ENCODE data around the gene CXXC5. TPM values are rescaled to one million over a fixed set of nuclear protein-coding genes. Genes with fewer than 3 reads are reported as not detected.

The CXXC5 gene
- total RNA-seq, 2 experiments from 2014 or later = 26.7 to 113 TPM

DNA sequence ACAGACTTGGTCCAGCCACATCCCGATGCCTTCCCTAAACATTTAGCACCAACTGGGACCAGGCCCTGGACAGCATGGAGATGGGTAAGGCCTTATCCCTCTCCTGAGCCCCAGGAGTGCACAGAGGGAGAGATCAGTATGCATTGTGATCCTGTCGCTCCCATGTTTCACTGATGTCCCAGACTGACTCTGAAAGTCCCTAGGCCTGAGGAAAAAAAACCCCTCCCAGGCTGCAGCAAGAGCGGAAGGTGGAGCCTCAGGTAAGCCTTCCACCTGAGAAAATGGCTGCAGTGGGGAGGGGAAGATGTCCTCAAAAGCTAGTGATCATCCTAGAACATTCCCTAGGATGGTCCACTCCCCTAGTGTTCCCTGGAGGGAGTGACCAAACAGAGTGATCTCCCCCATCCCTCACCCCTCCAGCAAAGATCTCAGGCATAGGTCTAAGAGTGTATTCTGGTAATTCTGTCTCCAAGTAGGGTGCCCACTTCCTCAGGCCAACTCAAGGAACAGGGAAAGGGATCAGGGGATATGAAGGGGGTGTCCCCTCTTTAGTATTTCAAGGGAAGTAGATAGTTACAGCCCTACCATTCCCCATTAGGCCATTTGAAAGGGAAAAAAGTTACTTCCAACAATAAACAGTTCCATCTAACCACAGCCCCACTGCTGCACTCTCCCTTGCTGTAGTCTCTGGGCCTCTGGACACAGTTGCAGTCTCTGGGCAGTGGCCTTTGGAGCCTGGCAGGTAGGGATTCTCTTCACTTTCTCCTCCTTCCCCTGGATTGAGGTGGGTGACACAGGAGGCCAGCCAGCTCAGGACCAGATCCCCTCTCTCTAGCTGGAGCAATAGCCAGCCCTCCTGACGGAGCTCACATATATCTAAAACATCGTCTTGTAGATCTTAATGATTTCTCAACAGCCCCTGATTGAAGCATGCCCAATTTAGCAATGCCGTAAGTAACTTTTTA lies 6.8 kb upstream of the CXXC5 start:
- intact Hi-C loops (cut with micrococcal nuclease; ENCODE audit: unreplicated experiment) = no loop called here
- no peaks in the 10 kb centered on the region for H3K9me3 ChIP-seq (ENCODE audit: low read length)
- peaks cover 53% of the 10 kb centered on the region for H3K4me1 ChIP-seq (ENCODE audit: insufficient read depth, low read length, poor library complexity, severe bottlenecking)
- POLR2A ChIA-PET = interaction anchor here (0.6 to 1.1 kb wide), 3 partner anchors 12 to 206 kb away, joined by 3 to 4 read pairs (median 3); no protein-coding TSS in a partner anchor
- no peak for DNase-seq (ENCODE audit: low spot score)
- H3K4me2 ChIP-seq (ENCODE audit: low read length) = no peak overlapping the region
- H4K20me1 ChIP-seq (ENCODE audit: insufficient read depth, low read length) = peaks cover 5% of the 10 kb centered on the region; the same call in 1 of the 2 replicates
- no peaks in the 10 kb centered on the region for H3K9me2 ChIP-seq (ENCODE audit: insufficient read depth, low read length)
- no TSS peak for BruUV-seq (replicated peaks)
- CTCF ChIA-PET (ENCODE audit: unreplicated experiment) = no interaction called here
- peaks cover 4% of the 10 kb centered on the region; the same call in 1 of the 2 replicates for H3K79me2 ChIP-seq (ENCODE audit: insufficient read depth, low read depth, low read length)
- H3K36me3 ChIP-seq (ENCODE audit: insufficient read depth, low read length) = no peaks in the 10 kb centered on the region
- no peak overlapping the region for H3K4me3 ChIP-seq (ENCODE audit: low read depth, low read length, poor library complexity, severe bottlenecking)
- TF ChIP-seq, protein P1, sequence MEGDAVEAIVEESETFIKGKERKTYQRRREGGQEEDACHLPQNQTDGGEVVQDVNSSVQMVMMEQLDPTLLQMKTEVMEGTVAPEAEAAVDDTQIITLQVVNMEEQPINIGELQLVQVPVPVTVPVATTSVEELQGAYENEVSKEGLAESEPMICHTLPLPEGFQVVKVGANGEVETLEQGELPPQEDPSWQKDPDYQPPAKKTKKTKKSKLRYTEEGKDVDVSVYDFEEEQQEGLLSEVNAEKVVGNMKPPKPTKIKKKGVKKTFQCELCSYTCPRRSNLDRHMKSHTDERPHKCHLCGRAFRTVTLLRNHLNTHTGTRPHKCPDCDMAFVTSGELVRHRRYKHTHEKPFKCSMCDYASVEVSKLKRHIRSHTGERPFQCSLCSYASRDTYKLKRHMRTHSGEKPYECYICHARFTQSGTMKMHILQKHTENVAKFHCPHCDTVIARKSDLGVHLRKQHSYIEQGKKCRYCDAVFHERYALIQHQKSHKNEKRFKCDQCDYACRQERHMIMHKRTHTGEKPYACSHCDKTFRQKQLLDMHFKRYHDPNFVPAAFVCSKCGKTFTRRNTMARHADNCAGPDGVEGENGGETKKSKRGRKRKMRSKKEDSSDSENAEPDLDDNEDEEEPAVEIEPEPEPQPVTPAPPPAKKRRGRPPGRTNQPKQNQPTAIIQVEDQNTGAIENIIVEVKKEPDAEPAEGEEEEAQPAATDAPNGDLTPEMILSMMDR (conservative IDR thresholded peaks at IDR 0.05; ENCODE audit: low read length) = no peak
- no peak for TF ChIP-seq EZH2phosphoT487 (IDR thresholded peaks at IDR 0.05; ENCODE audit: borderline replicate concordance, low read depth, low read length)
- no peak overlapping the region for H3K27ac ChIP-seq (ENCODE audit: low read depth, low read length, poor library complexity, severe bottlenecking)
- no peak overlapping the region for H2AFZ ChIP-seq (ENCODE audit: low read length)

DNA sequence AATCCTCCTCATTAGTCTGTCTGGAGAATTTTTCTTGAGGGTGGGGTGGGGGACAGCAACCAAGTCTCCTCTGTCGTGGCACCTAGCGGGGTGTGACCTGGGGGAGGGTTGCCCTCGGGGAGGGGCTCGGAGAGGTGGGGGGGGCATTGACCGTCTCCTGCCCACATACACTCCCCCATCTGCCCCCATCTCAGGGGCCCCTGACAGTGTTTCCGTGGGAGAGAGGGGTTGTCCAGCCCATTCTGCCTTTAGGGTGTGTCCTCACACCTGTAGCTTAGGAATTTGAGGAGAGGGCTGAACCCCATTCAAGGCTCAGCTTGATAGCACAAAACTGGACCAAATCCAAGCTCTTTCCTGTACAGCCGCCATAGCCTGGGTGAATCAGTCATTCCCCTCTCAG lies 5.9 kb upstream of the CXXC5 start:
- Histone ChIP-seq H2AFZ (ENCODE audit: low read length) (no peak overlapping the region), H3K36me3 (ENCODE audit: insufficient read depth, low read length) (no peaks in the 10 kb centered on the region), H3K9me2 (ENCODE audit: insufficient read depth, low read length) (no peaks in the 10 kb centered on the region), H3K9me3 (ENCODE audit: low read length) (no peaks in the 10 kb centered on the region), H4K20me1 (ENCODE audit: insufficient read depth, low read length) (no peaks in the 10 kb centered on the region), H3K4me3 (ENCODE audit: low read depth, low read length, poor library complexity, severe bottlenecking) (no peak overlapping the region), H3K79me2 (ENCODE audit: insufficient read depth, low read depth, low read length) (no peaks in the 10 kb centered on the region), H3K27ac (ENCODE audit: low read depth, low read length, poor library complexity, severe bottlenecking) (no peak overlapping the region), H3K4me1 (ENCODE audit: insufficient read depth, low read length, poor library complexity, severe bottlenecking) (peaks cover 46% of the 10 kb centered on the region), H3K4me2 (ENCODE audit: low read length) (no peak overlapping the region)
- no TSS peak for BruUV-seq (replicated peaks)
- no peak for DNase-seq (ENCODE audit: low spot score)
- POLR2A ChIA-PET = interaction anchor here (1.0 to 1.1 kb wide), 2 partner anchors 11 to 29 kb away, joined by 3 to 4 read pairs; no protein-coding TSS in a partner anchor
- intact Hi-C loops (cut with micrococcal nuclease; ENCODE audit: unreplicated experiment) = no loop called here
- CTCF ChIA-PET (ENCODE audit: unreplicated experiment) = no interaction called here
- TF ChIP-seq, protein P1 (conservative IDR thresholded peaks at IDR 0.05; ENCODE audit: low read length) = no peak
- TF ChIP-seq EZH2phosphoT487 (IDR thresholded peaks at IDR 0.05; ENCODE audit: borderline replicate concordance, low read depth, low read length) = no peak
